ENCODE results near the gene ZNF678.

ZNF678 gene

GRCh38 chr1:227726318-227726717 is 163.0 kb downstream of the ZNF678 start:
- DNase-seq, result no peak
